IPS-18c (cell line): Measurements from ENCODE around the gene DDC.
"Not testable (repeated sequence)": the region's sequence is repeated elsewhere in the genome, so short reads cannot be mapped to it uniquely, and the experiment has no call there.

Source experiments
- H3K4me3 ChIP-seq: 2 replicates; pipeline ENCODE4 v1.7.0; 2013; ENCODE audit warnings: low read depth, mild to moderate bottlenecking, low read length, moderate library complexity; ENCODE audit not compliant: insufficient read depth
- H3K9me3 ChIP-seq: one replicate; pipeline ENCODE4 v1.6.1; 2013; ENCODE audit warnings: mild to moderate bottlenecking, low read length, moderate library complexity; ENCODE audit not compliant: control insufficient read depth, insufficient read depth

The DDC gene

DNA sequence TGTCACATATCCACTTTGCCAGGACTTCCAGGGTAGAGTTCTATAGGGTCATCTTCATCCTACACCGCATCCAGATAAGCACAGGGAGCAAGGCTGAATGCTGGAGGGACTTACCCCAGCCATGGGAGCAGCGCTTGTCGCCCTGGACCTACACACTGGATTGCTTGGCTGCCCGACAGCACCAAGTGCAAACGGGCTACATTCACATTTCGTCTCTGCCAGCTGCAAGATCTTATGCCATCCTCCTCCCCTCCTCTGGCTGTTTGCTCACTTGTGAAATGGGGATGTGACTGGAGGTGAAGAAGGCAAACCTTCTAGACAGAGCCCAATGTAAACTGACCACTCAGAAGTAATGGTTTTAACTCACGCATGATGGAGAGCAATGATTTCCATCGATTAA lies 1.0 kb downstream of the DDC start:
- H3K9me3 ChIP-seq: no peaks in the 10 kb centered on the region
- no peak overlapping the region for H3K4me3 ChIP-seq

DNA sequence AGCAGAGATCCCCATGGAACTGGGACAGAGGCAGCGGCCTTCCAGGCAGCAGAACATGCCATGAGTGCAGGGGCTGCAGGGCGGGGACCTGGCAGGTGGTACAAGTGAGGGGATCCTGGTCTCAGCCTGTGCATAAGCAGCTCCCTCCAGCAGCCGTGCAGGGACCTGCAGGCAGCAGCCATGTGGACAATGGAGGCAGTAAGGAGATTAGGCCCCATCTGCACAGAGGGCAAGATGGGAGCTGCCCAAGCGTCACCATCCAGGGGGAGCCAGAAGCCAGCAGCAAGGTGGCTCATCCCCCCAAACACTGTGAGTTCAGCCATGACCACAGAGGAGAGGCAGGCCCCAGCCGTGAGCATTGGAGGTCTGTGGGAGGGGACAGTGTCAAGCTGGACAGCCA lies 3.1 kb downstream of the DDC start:
- Histone ChIP-seq H3K4me3 (no peak overlapping the region), H3K9me3 (no peaks in the 10 kb centered on the region)

DNA sequence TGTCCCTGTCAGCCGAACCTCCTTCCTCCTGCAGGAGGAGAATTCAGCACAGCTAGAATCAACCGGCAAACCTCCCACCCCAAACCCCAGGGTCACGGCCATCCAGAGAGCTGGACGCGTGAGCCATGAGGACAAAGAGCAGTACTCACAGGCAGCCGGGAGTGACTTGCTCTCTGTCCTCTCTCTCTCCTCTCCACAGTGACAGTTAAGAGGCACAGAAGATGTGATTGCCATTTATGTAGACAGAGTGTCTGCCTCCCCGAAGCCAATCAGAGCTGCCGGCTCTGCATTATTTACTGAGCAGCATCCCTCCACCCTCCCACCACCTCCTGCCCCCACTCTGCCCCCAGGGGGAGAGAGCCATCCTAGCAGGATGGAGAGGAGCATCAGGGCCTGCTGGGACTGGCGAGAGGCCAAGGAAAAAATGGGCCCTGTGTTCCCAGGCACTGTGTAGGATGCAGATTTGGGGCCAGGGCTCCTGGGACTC lies 4.3 kb downstream of the DDC start:
- H3K9me3 ChIP-seq: no peaks in the 10 kb centered on the region
- H3K4me3 ChIP-seq: no peak overlapping the region

GRCh38 chr7:50559881-50560280 lies 5.3 kb downstream of the DDC start:
- no peak overlapping the region for H3K4me3 ChIP-seq
- no peaks in the 10 kb centered on the region for H3K9me3 ChIP-seq

DNA sequence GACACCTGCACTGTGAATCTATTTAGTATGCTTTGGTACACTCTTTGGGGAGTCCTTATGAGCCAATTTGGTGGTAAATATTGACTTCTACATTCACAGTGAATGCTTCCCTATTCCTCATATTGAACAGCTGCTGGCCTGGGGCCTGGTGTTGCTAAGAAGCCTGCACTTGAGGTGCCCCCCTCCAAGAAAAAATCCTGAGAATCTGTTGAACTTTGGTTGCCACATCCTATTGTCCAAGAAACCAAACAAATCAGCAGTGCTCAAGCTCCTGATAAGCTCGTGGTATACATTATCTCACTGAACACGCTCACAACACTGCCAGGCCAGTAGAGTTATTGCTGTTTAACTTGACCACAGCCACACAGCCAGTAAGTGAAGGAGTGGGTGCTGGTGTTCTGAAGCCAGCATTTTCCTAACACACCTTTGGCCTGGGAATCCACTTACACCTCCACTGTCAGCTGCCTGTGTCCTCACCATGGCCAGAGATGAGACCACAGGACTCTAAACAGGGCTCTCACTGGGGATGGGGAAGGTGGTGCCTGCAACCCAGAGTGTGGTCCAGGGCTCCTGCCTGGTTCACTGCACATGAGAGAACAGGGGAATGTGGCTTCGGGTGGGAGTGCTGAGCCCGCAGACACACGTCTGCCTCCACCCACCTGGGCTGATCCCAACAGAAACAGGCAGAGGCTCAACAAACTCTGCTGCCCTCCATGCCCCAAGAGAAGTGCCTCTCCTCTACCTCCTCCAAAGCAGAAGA lies 6.7 kb downstream of the DDC start:
- no peaks in the 10 kb centered on the region for H3K9me3 ChIP-seq
- no peak overlapping the region for H3K4me3 ChIP-seq

GRCh38 chr7:50557099-50557498 lies 8.1 kb downstream of the DDC start:
- H3K4me3 ChIP-seq: no peak overlapping the region
- H3K9me3 ChIP-seq: no peaks in the 10 kb centered on the region

DNA sequence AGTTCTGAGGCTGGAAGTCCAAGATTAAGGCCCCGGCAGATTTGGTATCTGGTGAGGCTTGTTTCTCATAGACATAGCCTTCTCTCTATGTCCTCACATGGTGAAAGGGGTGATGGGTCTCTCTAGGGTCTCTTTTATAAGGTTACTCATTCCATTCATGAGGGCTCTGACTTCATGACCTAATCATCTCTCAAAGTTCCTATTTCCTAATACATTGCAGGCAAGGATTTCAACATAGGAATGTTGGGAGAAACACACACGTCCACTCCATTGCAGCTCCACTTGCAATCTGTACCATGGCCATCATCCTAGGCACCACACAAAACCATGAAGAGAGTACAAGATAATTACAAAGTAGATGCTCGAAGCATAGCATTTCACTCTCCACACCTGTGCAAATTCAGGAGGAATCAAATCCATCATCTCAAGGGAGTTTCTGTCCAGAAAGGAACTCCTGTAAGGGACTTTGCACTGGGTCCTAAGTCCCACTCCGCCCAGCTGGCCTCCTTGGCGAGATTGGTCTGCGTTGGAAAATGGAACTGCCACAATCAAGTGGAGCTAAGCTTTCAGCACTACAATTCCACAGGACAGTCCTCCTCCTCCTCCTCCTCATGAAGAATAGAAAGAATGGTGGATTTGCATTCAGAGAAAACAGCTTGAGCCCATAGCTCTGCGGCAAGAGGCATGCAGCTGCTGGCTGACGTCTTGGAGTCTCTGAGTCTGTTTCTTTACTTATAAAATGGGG lies 8.8 kb downstream of the DDC start:
- no peaks in the 10 kb centered on the region for H3K9me3 ChIP-seq
- no peak overlapping the region for H3K4me3 ChIP-seq

GRCh38 chr7:50555594-50556140 lies 9.5 kb downstream of the DDC start:
- Histone ChIP-seq H3K9me3 (no peaks in the 10 kb centered on the region), H3K4me3 (no peak overlapping the region)

DNA sequence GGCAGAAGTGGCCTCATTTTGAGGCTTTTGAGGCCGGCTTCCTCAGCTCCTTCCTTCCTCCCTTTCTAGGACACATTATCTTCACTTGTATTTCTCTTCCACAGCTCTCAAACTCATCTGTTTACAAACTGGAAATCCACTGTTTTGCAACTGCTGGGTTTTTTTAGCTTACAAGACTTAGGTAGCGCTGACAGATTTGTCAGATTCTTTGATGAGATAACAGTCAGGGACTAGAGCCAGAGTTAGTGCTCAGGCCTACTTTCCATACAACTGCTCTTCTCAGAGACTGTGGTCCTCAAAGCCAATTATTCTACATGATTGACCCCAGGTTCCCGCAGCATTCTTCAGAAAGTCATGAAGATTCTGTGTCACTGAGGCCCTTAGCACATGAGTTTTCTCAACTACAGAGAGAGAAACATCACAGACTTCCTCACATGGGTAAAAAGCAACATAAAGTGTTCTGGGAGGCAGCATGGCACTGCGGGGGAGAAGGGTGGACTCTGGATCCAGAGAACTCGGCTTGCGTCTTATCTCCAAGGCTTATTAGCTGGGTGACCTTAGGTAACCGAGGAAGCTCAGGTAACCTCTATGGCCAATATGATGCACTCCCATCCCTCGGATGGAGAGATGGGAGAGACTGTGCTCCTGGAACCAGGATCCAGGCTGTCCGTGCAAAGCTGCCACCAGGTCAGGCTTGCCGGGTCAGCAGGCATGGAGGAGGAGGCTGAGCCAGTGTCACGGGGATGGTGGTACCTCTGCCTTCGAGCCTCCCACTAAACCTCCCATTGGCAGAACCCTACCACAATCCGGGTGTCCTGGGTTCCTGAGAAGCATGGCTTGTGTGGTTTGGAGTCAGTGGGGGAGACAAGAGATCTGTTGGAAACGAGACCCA lies 10.5 kb downstream of the DDC start:
- no peaks in the 10 kb centered on the region for H3K9me3 ChIP-seq
- no peak overlapping the region for H3K4me3 ChIP-seq

GRCh38 chr7:50553973-50554372 lies 11.2 kb downstream of the DDC start:
- Histone ChIP-seq H3K4me3 (no peak overlapping the region), H3K9me3 (no peaks in the 10 kb centered on the region)

GRCh38 chr7:50552921-50553320 lies 12.3 kb downstream of the DDC start:
- Histone ChIP-seq H3K4me3 (no peak overlapping the region), H3K9me3 (no peaks in the 10 kb centered on the region)

GRCh38 chr7:50552139-50552538 lies 13.1 kb downstream of the DDC start:
- H3K9me3 ChIP-seq: no peaks in the 10 kb centered on the region
- H3K4me3 ChIP-seq: no peak overlapping the region

DNA sequence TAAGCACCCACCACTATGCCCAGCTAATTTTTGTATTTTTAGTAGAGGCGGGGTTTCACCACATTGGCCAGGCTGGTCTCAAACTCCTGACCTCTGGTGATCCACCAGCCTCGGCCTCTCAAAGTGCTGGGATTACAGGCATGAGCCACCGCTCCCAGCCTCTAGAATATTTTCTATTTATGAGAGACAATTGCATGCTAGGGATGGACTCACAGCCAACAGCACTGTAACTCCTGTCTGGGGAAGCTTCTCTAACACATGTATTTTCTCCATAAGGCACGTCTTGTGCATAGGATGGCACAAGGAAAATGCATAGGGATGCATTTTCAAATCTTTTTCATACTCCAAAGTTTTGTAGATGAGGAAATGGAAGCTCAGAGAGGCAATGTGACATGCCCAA lies 19.6 kb downstream of the DDC start:
- H3K4me3 ChIP-seq, H3K9me3 ChIP-seq: not testable (repeated sequence)

DNA sequence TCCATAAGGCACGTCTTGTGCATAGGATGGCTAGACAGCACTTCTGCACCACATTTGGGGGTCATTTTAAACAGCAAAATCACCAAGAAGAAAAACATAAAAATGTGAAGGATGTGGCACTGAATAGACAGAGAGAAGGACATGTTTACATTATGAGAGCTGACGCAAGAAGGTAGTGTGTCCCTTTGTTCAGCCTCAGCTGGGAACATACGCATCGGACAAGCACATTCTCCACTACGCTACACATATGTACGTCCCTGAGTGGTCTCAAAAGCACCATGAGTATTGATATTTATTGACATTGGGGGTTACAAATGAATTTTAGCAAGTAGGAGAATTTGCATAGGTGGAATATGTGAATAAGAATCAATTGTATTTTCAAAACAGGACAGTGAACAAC lies 20.2 kb downstream of the DDC start:
- Histone ChIP-seq H3K9me3 (no peaks in the 10 kb centered on the region), H3K4me3 (no peak overlapping the region)

DNA sequence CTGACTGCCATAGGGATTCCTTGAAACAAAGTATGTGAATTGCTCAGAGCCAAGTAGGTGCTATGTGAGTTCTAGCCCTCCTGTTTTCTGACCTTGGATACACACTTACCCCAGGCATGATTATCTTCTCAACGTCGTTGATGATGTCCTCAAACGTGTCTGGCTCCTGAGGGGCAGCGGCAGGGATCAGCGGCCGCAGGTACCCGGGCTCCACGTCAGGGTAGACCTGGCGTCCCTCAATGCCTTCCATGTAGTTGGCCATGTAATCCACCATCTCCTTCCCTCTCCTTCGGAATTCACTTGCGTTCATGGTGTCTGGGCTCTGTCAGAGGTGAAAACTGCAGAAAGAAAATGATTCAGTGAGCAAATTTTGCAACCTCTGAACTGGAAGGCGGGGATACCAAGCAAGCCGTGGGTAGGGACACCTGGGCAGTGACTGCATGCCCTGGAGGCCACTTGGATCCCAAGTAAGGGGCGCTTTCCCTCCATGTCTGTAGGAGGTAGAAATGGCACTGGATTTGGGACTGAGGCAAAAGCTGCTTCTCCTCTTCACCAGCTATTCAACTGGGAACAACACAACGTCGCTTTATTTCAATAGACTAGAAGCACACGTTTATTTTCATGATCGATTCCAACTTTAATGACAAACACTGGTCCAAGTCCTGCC lies 21.3 kb downstream of the DDC start:
- Histone ChIP-seq H3K9me3 (no peaks in the 10 kb centered on the region), H3K4me3 (no peak overlapping the region)

GRCh38 chr7:50542132-50542531 lies 23.1 kb downstream of the DDC start:
- H3K4me3 ChIP-seq: no peak overlapping the region

More at GRCh38 chr7:50542132-50542531, 23.1 kb downstream of the DDC start:
- H3K9me3 ChIP-seq: no peaks in the 10 kb centered on the region
